ENCODE results near the gene PSEN1. TPM values are rescaled to one million over a fixed set of nuclear protein-coding genes. Genes with fewer than 3 reads are reported as not detected.
A peak's percentile ranks its signal among the peaks of the same experiment; 100 is the strongest.

The PSEN1 gene
- total and polyA plus RNA-seq, 2 of the 8 experiments (the other 6 are each of a cell fraction or from before 2014, with no cell fraction given), result 10.1 to 38.7 TPM

GRCh38 chr14:73258845-73259611 lies 122.7 kb downstream of the PSEN1 start:
- Histone ChIP-seq H3K23ac (ENCODE audit: insufficient read length) (no peak overlapping the region), H3K4me1 (replicated peaks in 1 of 4; ENCODE audit: control insufficient read depth in 3 of 4, insufficient read depth in 4 of 4, low read length in 3 of 4) (no peaks in the 10 kb centered on the region; a peak in 1 of 7 replicates), H3K9ac (replicated peaks in 1 of 4; ENCODE audit: extremely low read depth in 1 of 4, low read depth in 3 of 4, low read length in 3 of 4) (no peak overlapping the region), H2BK12ac (ENCODE audit: low read depth, low read length) (0 out of 2 replicates have a peak overlapping the region, but pooled peaks have one; percentile 39), H2AK5ac (ENCODE audit: low read depth, low read length) (no peak overlapping the region; the same call in 1 of the 2 replicates), H2BK20ac (ENCODE audit: low read length) (no peak overlapping the region), H3K27me3 (replicated peaks in 1 of 4; ENCODE audit: control insufficient read depth in 3 of 4, extremely low read depth in 1 of 4, insufficient read depth in 3 of 4, low read length in 3 of 4) (no peaks in the 10 kb centered on the region), H3K4ac (replicated peaks; ENCODE audit: insufficient read length, low read depth, low read length) (no peak overlapping the region), H4K91ac (replicated peaks; ENCODE audit: insufficient read length, low read length) (no peak overlapping the region), H3K56ac (replicated peaks; ENCODE audit: insufficient read length, low read depth, low read length) (no peak overlapping the region), H4K8ac (ENCODE audit: extremely low read depth, insufficient read depth, low read length) (no peak overlapping the region), H3K4me3 (ENCODE audit: extremely low read depth in 1 of 4, insufficient read depth in 2 of 4, low read depth in 3 of 4, low read length in 4 of 4) (no peak overlapping the region), H3K9me3 (ENCODE audit: insufficient read depth in 2 of 2, low read depth in 1 of 2, low read length in 1 of 2) (no peaks in the 10 kb centered on the region), H2AFZ (ENCODE audit: low read length) (no peak overlapping the region), H2BK5ac (ENCODE audit: low read depth, low read length) (no peak overlapping the region; the same call in none of the 2 replicates), H3K18ac (ENCODE audit: extremely low read depth, low read length) (no peak overlapping the region), H3K23me2 (ENCODE audit: low read depth, low read length) (no peaks in the 10 kb centered on the region), H2BK120ac (replicated peaks; ENCODE audit: low read depth, low read length) (no peak overlapping the region), H2BK15ac (ENCODE audit: low read length) (no peak overlapping the region), H3K79me2 (ENCODE audit: control insufficient read depth in 1 of 2, insufficient read depth in 2 of 2, low read length in 2 of 2) (no peaks in the 10 kb centered on the region), H3K14ac (ENCODE audit: insufficient read length) (no peak overlapping the region), H4K20me1 (replicated peaks in 1 of 2; ENCODE audit: control insufficient read depth in 1 of 2, insufficient read depth in 2 of 2, low read length in 2 of 2) (peaks cover 0 to 9% of the 10 kb centered on the region in 2 experiments), H3K4me2 (ENCODE audit: insufficient read depth in 1 of 2, low read depth in 2 of 2, low read length in 2 of 2) (no peak overlapping the region), H3K79me1 (ENCODE audit: low read depth, low read length) (no peaks in the 10 kb centered on the region), H4K5ac (ENCODE audit: insufficient read length, low read depth, low read length) (no peak overlapping the region), H3K36me3 (ENCODE audit: control insufficient read depth in 2 of 4, insufficient read depth in 4 of 4, low read length in 3 of 4) (peaks cover 0 to 29% (median 6%) of the 10 kb centered on the region in 4 experiments; a peak in 5 of 8 replicates), H3K27ac (ENCODE audit: low read depth, low read length) (no peak overlapping the region)
- 94% methylated on average over 18 of the region's 20 CpGs; no CpG with 5 or more reads in 1 of the 2 experiments for WGBS, 2 experiments (ENCODE audit: extremely low coverage in 1 of 2, insufficient coverage in 1 of 2, insufficient read length in 1 of 2, insufficient replicate concordance in 2 of 2, low coverage in 1 of 2, low lambda C conversion rate in 2 of 2, missing lambda C conversion rate in 1 of 2)
- no peak for DNase-seq (ENCODE audit: low read depth in 1 of 2, low spot score in 2 of 2)
- ChIA-PET POLR2A (ENCODE audit: partially characterized antibody) (interaction anchor here (1.0 to 1.4 kb wide), 3 partner anchors 9 to 42 kb away, joined by 3 to 4 read pairs (median 4); no protein-coding TSS in a partner anchor), CTCF (ENCODE audit: partially characterized antibody) (interaction anchor here (1.0 kb wide), 2 partner anchors 25 to 26 kb away, joined by 4 to 5 read pairs; no protein-coding TSS in a partner anchor)
- no peak for FAIRE-seq
- TF ChIP-seq CTCF (IDR thresholded peaks at IDR 0.05; ENCODE audit: control extremely low read depth in 1 of 3, insufficient read depth in 1 of 3, low read depth in 1 of 3, low read length in 3 of 3) (no peak), CTBP2 (IDR thresholded peaks at IDR 0.05; ENCODE audit: borderline replicate concordance, insufficient read depth, insufficient read length, low read length) (no peak), CBX8 (IDR thresholded peaks at IDR 0.05; ENCODE audit: borderline replicate concordance, low read depth, low read length) (no peak), YY1 (IDR thresholded peaks at IDR 0.05; ENCODE audit: low read depth, low read length) (no peak), ZNF274 (IDR thresholded peaks at IDR 0.05; ENCODE audit: borderline replicate concordance, extremely low read depth, low read length) (no peak), TAF7 (optimal IDR thresholded peaks at IDR 0.05; ENCODE audit: borderline replicate concordance, low read depth, low read length) (no peak), KDM4A (IDR thresholded peaks at IDR 0.05; ENCODE audit: low read depth, low read length, severe bottlenecking) (no peak), EP300 (IDR thresholded peaks at IDR 0.05; ENCODE audit: borderline replicate concordance in 1 of 2, low read depth in 2 of 2, low read length in 2 of 2) (no peak)

Data from H1 (cell line).